ENCODE results near the gene CCDC177. TPM values are rescaled to one million over a fixed set of nuclear protein-coding genes. Genes with fewer than 3 reads are reported as not detected.

The CCDC177 gene
- total RNA-seq (not detected), polyA plus RNA-seq (under 1 TPM in 1 of 2 donors, not detected in 1; 0.06 TPM)
- long read RNA-seq, donor 1, result 0 reads
- long read RNA-seq, donor 2, result 0 reads
- long read RNA-seq, donor 3, result 0 reads

DNA sequence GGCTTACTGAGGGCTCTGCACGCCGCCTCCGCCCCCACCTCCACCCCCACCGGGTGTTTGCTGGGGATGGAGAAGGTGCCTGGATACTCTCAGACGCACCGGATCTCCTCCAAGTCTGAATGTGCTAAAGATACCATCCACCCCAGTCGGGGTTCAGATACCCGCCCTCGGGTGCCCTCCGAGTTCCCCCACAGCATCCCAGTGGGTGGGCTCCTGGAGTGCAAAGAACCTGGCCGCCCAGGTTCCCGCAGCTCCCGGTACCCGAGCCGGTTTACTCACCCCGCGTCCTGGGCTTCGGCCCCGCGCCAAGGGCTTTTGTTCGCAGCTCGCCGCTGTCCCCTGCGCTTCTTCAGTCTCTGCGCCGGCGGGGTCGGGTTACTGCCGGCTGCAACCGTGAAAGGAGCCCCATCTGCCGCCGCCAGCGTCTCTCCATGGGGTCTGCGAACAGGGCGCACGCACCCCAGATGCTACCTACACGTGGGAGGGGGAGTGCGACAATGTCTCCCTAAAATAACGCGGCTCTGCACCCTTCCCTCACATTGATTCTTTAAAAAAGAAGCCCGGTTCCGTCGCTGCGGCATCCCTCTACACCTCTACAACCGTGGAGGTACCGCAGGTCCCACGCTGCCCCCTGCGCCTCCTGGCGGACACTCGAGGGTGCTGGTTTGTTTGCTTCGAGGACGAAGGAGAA, at the start of gene CCDC177:
Gene CCDC177 (minus strand): TSS at position 609 of the 691 bp plus-strand sequence. CDS start 1,249 bp downstream, outside the sequence.
- H3K9me3 ChIP-seq, result no peaks in the 10 kb centered on the region
- H3K4me3 ChIP-seq, result peak within 1 kb of the TSS in 9 of 12 donors; percentile 1 to 38 (median 22)
- peaks cover 41 to 86% (median 71%) of the 10 kb centered on the region in 9 donors for H3K27me3 ChIP-seq
- ATAC-seq, result peak in 3 of 4 donors; percentile 27 to 52 (median 52)
- H3K4me1 ChIP-seq, result peaks cover 10 to 36% (median 28%) of the 10 kb centered on the region in 12 donors
- no peak within 1 kb of the TSS for H3K27ac ChIP-seq
- no peak for TF ChIP-seq POLR2A (IDR thresholded peaks at IDR 0.05)
- TF ChIP-seq, protein P1, sequence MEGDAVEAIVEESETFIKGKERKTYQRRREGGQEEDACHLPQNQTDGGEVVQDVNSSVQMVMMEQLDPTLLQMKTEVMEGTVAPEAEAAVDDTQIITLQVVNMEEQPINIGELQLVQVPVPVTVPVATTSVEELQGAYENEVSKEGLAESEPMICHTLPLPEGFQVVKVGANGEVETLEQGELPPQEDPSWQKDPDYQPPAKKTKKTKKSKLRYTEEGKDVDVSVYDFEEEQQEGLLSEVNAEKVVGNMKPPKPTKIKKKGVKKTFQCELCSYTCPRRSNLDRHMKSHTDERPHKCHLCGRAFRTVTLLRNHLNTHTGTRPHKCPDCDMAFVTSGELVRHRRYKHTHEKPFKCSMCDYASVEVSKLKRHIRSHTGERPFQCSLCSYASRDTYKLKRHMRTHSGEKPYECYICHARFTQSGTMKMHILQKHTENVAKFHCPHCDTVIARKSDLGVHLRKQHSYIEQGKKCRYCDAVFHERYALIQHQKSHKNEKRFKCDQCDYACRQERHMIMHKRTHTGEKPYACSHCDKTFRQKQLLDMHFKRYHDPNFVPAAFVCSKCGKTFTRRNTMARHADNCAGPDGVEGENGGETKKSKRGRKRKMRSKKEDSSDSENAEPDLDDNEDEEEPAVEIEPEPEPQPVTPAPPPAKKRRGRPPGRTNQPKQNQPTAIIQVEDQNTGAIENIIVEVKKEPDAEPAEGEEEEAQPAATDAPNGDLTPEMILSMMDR (IDR thresholded peaks at IDR 0.05), result peak; percentile 62 to 90 (median 79)
- 1 to 2% (median 1%) methylated on average over 36 to 52 of the region's 52 CpGs for WGBS, 4 donors
- DNase-seq, result peak in 2 of 5 donors; percentile 34 to 77
- intact Hi-C loops (cut with DNase I), result loop anchor here in 5 of 10 donors (2.0 to 10.0 kb wide), 4 partner anchors 37 to 330 kb away; no protein-coding TSS in a partner anchor
- H3K36me3 ChIP-seq, result no peaks in the 10 kb centered on the region

DNA sequence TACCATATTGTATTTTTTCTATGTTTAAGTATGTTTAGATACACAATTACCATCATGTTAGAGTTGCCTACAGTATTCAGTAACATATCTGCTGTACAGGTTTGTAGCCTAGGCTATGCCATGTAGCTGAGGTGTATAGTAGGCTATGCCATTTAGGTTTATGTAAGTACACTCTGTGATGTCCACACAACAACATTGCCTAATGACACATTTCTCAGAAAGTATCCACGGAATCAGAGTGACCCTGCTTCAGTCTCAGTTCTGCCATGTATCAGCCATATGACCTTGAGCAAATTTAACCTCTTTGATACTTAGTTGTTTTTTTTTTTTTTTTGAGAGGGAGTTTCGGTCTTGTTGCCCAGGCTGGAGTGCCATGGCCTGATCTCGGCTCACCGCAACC, 49.5 kb upstream of the CCDC177 start:
- intact Hi-C loops (cut with DNase I), result no loop called here
- Histone ChIP-seq H3K36me3 (peaks cover 0 to 9% (median 0%) of the 10 kb centered on the region in 9 donors), H3K9me3 (no peaks in the 10 kb centered on the region), H3K4me3 (no peak overlapping the region), H3K4me1 (peaks cover 15 to 99% (median 83%) of the 10 kb centered on the region in 12 donors), H3K27ac (peak overlapping the region in 1 of 12 donors; percentile 85), H3K27me3 (no peaks in the 10 kb centered on the region)
- DNase-seq, result no peak
- ATAC-seq, result no peak
- TF ChIP-seq POLR2A (IDR thresholded peaks at IDR 0.05), result no peak
- TF ChIP-seq, protein P1 (IDR thresholded peaks at IDR 0.05), result no peak
- 82 to 90% (median 83%) methylated on average over 4 of the region's 4 CpGs for WGBS, 4 donors

- TF ChIP-seq POLR2A (IDR thresholded peaks at IDR 0.05), result no peak
- TF ChIP-seq, protein P1 (IDR thresholded peaks at IDR 0.05), result no peak
- Histone ChIP-seq H3K9me3 (no peaks in the 10 kb centered on the region), H3K27ac (peak overlapping the region in 2 of 12 donors; percentile 11 to 63), H3K27me3 (no peaks in the 10 kb centered on the region), H3K4me1 (peaks cover 30 to 99% (median 88%) of the 10 kb centered on the region in 12 donors), H3K36me3 (peaks cover 0 to 9% (median 0%) of the 10 kb centered on the region in 9 donors), H3K4me3 (no peak overlapping the region)
- intact Hi-C loops (cut with DNase I), result no loop called here
- WGBS, 4 donors, result 81 to 92% (median 88%) methylated on average over 2 of the region's 2 CpGs
- DNase-seq (no peak), ATAC-seq (no peak)
These were observed 46.3 kb upstream of the CCDC177 start for GRCh38 chr14:69620981-69621380.

DNA sequence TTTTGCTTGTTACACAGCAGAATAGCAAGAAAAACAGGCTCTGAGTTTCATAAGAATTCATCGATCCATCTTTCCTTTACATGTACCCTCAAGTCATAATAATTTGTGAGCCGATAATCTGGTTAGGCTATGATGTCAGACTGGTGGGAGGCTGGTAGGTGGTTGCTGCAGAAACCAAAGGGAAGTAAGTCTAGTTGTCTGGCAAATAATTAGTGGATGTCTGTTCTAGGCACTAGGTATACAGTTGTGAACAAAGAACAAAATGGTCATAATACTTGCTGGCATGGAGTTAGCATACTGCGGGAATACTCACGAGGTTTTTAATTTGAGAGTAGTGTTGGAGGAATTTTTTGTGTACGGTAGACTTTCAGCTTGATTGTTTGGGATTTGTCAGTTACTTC, 45.5 kb upstream of the CCDC177 start:
- Histone ChIP-seq H3K27me3 (no peaks in the 10 kb centered on the region), H3K4me1 (peaks cover 28 to 99% (median 88%) of the 10 kb centered on the region in 12 donors), H3K27ac (peak overlapping the region in 1 of 12 donors; percentile 63), H3K4me3 (no peak overlapping the region), H3K9me3 (no peaks in the 10 kb centered on the region), H3K36me3 (peaks cover 0 to 9% (median 0%) of the 10 kb centered on the region in 9 donors)
- no peak for ATAC-seq
- TF ChIP-seq POLR2A (IDR thresholded peaks at IDR 0.05), result no peak
- TF ChIP-seq, protein P1 (IDR thresholded peaks at IDR 0.05), result no peak
- intact Hi-C loops (cut with DNase I), result no loop called here
- DNase-seq, result no peak
- 68 to 75% (median 74%) methylated on average over 5 of the region's 5 CpGs for WGBS, 4 donors
